Measurements from ENCODE around the gene OR8K1. TPM values are rescaled to one million over a fixed set of nuclear protein-coding genes. Genes with fewer than 3 reads are reported as not detected.

OR8K1 gene
- total RNA-seq, 2 experiments from 2014 or later = not detected

Other genes with a start within 250 kb of the OR8K1 start
- not detected for gene OR8H2, start 242.4 kb upstream of the OR8K1 start, total RNA-seq
- not detected for gene OR8H3, start 223.7 kb upstream of the OR8K1 start, total RNA-seq
- gene OR8J3, start 205.8 kb upstream of the OR8K1 start, total RNA-seq = not detected
- gene OR8K5, start 185.7 kb upstream of the OR8K1 start, total RNA-seq = not detected
- gene OR5J2, start 169.4 kb upstream of the OR8K1 start, total RNA-seq = not detected
- not detected for gene OR5T2, start 111.8 kb upstream of the OR8K1 start, total RNA-seq
- gene OR5T3, start 93.8 kb upstream of the OR8K1 start, total RNA-seq = not detected
- not detected for gene OR5T1, start 71.9 kb upstream of the OR8K1 start, total RNA-seq
- gene OR8H1, start 53.8 kb upstream of the OR8K1 start, total RNA-seq = not detected
- not detected for gene OR8K3, start 30.9 kb upstream of the OR8K1 start, total RNA-seq
- gene OR8J1, start 8.3 kb downstream of the OR8K1 start, total RNA-seq = not detected
- gene OR8U1, start 29.6 kb downstream of the OR8K1 start, total RNA-seq = not detected
- not detected for gene OR5AL1, start 66.7 kb downstream of the OR8K1 start, total RNA-seq
- not detected for gene OR5M3, start 127.3 kb downstream of the OR8K1 start, total RNA-seq
- gene OR5M8, start 145.3 kb downstream of the OR8K1 start, total RNA-seq = not detected
- not detected for gene OR5M11, start 197.2 kb downstream of the OR8K1 start, total RNA-seq
- gene OR5M10, start 231.7 kb downstream of the OR8K1 start, total RNA-seq = not detected

All from activated CD8-positive, alpha-beta T cell treated with anti-CD3 and anti-CD28 coated beads, Interleukin-2, amount 10 ng/mL, durations not matched to agents 7 days and 5 days (primary cell).